COLO668 (cell line): Measurements from ENCODE around the gene OLR1.
A peak's percentile ranks its signal among the peaks of the same experiment; 100 is the strongest.

Source experiments
- DNase-seq: peaks from one replicate; lab custom pipeline; 2025; ENCODE audit not compliant: unreplicated experiment; lab: John Stamatoyannopoulos, UW

OLR1 gene

GRCh38 chr12:10154145-10154496 is 17.8 kb downstream of the OLR1 start:
- DNase-seq = no peak

- DNase-seq = peak; percentile 46
Measured at GRCh38 chr12:10153271-10154144, 18.4 kb downstream of the OLR1 start.

- no peak for DNase-seq
Measured at GRCh38 chr12:10151621-10152020, 20.3 kb downstream of the OLR1 start.

- DNase-seq = no peak
Measured at GRCh38 chr12:10147714-10148403, 24.1 kb downstream of the OLR1 start.

- DNase-seq = no peak
Measured at GRCh38 chr12:10142976-10143589, 28.8 kb downstream of the OLR1 start.

GRCh38 chr12:10140001-10140400 is 31.9 kb downstream of the OLR1 start:
- peak; percentile 2 for DNase-seq

- peak; percentile 33 for DNase-seq
Measured at GRCh38 chr12:10136637-10137205, 35.2 kb downstream of the OLR1 start.

- DNase-seq = no peak
Measured at GRCh38 chr12:10135126-10135525, 36.8 kb downstream of the OLR1 start.

GRCh38 chr12:10132850-10133370 is 39.0 kb downstream of the OLR1 start:
- DNase-seq = no peak

GRCh38 chr12:10131111-10131690 is 40.7 kb downstream of the OLR1 start:
- no peak for DNase-seq

- no peak for DNase-seq
Measured at GRCh38 chr12:10130042-10130441, 41.9 kb downstream of the OLR1 start, which contains the start of gene CLEC7A. Gene CLEC7A, minus strand, starts transcription at chr12:10130199. Its CDS starts 117 bp downstream, at chr12:10130082.

- no peak for DNase-seq
Measured at GRCh38 chr12:10128687-10129086, 43.2 kb downstream of the OLR1 start.

GRCh38 chr12:10126413-10126812 is 45.5 kb downstream of the OLR1 start:
- DNase-seq = no peak

- no peak for DNase-seq
Measured at GRCh38 chr12:10122689-10123088, 49.2 kb downstream of the OLR1 start.

- no peak for DNase-seq
Measured at GRCh38 chr12:10121278-10121677, 50.7 kb downstream of the OLR1 start.

GRCh38 chr12:10119066-10119465 is 52.9 kb downstream of the OLR1 start:
- no peak for DNase-seq

- no peak for DNase-seq
Measured at GRCh38 chr12:10115890-10116289, 56.0 kb downstream of the OLR1 start.

- no peak for DNase-seq
Measured at GRCh38 chr12:10115311-10115710, 56.6 kb downstream of the OLR1 start.

GRCh38 chr12:10113920-10114319 is 58.0 kb downstream of the OLR1 start:
- no peak for DNase-seq

- DNase-seq = no peak
Measured at GRCh38 chr12:10113075-10113474, 58.9 kb downstream of the OLR1 start.

GRCh38 chr12:10111451-10111850 is 60.5 kb downstream of the OLR1 start:
- no peak for DNase-seq
